HepG2 (cell line): Measurements from ENCODE around the gene ADGRV1. TPM values are rescaled to one million over a fixed set of nuclear protein-coding genes. Genes with fewer than 3 reads are reported as not detected.

Source experiments
- ATAC-seq: fragments of 200-7000 bp; cut with Tn5 transposase; 3 replicates; pipeline ENCODE4 v1.9.1; 2020; ENCODE audit warnings: mild to moderate bottlenecking, moderate library complexity
- BruUV-seq: library from RNA; stranded (reverse); fragments of 400-500 nt; replicated peaks from 2 replicates; lab custom pipeline; 2021; lab: Mats Ljungman, UMichigan
- CTCF ChIA-PET: fragments of 300-600 bp; formaldehyde crosslinking; extraction: SDS; loops from one replicate; lab custom pipeline; 2021; ENCODE audit warnings: low total read pairs, inconsistent platforms, low intra/inter-chr PET ratio; lab: Yijun Ruan, JAX
- POLR2A ChIA-PET: fragments of 350-600 bp; sonication (Branson Sonifier 250); formaldehyde crosslinking; loops from one replicate; lab custom pipeline; 2020; ENCODE audit warnings: antibody characterized with exemption, inconsistent platforms; lab: Yijun Ruan, JAX
- DNase-seq: peaks from one replicate; pipeline ENCODE4 v3.0.0-alpha.2; 2015; ENCODE audit warnings: low spot score
- FAIRE-seq: peaks from 3 replicates; lab custom pipeline; 2011; peaks lifted over from hg19 to GRCh38; lab: Jason Lieb, UNC
- H2AFZ ChIP-seq: one replicate; pipeline ENCODE4 v1.6.1; 2011; ENCODE audit warnings: low read length, inconsistent platforms
- H3K27ac ChIP-seq: fragments of 300-600 bp; 3 replicates; pipeline ENCODE4 v1.8.0; 2011; ENCODE audit warnings: mixed run types, mild to moderate bottlenecking, mixed read lengths, low read length, inconsistent platforms; ENCODE audit not compliant: insufficient read depth; ENCODE audit errors: extremely low read length
- H3K27me3 ChIP-seq, 2 experiments: fragments of 200-600 bp in 1 of 2; 2 replicates in 1 of 2; 3 replicates in 1 of 2; pipeline versions ENCODE4 v1.6.0 to v1.8.0; 2011; ENCODE audit warnings: low read length in 2 of 2, mild to moderate bottlenecking in 2 of 2, moderate library complexity in 2 of 2, inconsistent platforms in 1 of 2; ENCODE audit not compliant: insufficient read depth in 2 of 2, control insufficient read depth in 1 of 2
- H3K36me3 ChIP-seq, 2 experiments: fragments of 200-600 bp in 1 of 2; replicated peaks in 1 of 2; 2 replicates in 1 of 2; 3 replicates in 1 of 2; pipeline versions ENCODE4 v1.5.1 to v1.8.0; 2011; ENCODE audit warnings: low read length in 2 of 2, inconsistent platforms in 1 of 2; ENCODE audit not compliant: insufficient read depth in 2 of 2, control insufficient read depth in 1 of 2
- H3K4me1 ChIP-seq: 2 replicates; pipeline ENCODE4 v1.5.1; 2012; ENCODE audit warnings: low read length, inconsistent platforms; ENCODE audit not compliant: insufficient read depth
- H3K4me2 ChIP-seq: 2 replicates; pipeline ENCODE4 v1.6.0; 2011; ENCODE audit warnings: low read depth, low read length, inconsistent platforms
- H3K4me3 ChIP-seq, 3 experiments: fragments of 200-600 bp in 1 of 3; sonication (generic), shearing (Covaris generic) in 1 of 3; replicated peaks in 1 of 3; 2 replicates each; pipeline ENCODE4 v1.5.1; 2011 to 2016; ENCODE audit warnings: low read length in 3 of 3, inconsistent platforms in 2 of 3, low read depth in 2 of 3, mild to moderate bottlenecking in 2 of 3, control low read depth in 1 of 3, mixed read lengths in 1 of 3; ENCODE audit not compliant: insufficient read depth in 1 of 3
- H3K79me2 ChIP-seq: one replicate; pipeline ENCODE4 v1.6.1; 2011; ENCODE audit warnings: low read length, inconsistent platforms; ENCODE audit not compliant: insufficient read depth
- H3K9ac ChIP-seq: 2 replicates; pipeline ENCODE4 v1.6.0; 2011; ENCODE audit warnings: mild to moderate bottlenecking, low read depth, low read length, inconsistent platforms; ENCODE audit not compliant: insufficient read depth
- H3K9me3 ChIP-seq: 2 replicates; pipeline ENCODE4 v1.5.1; 2012; ENCODE audit warnings: mild to moderate bottlenecking, low read length
- H4K20me1 ChIP-seq: 2 replicates; pipeline ENCODE4 v1.6.0; 2011; ENCODE audit warnings: inconsistent platforms, mild to moderate bottlenecking, low read length, moderate library complexity; ENCODE audit not compliant: insufficient read depth
- ATAD3A ChIP-seq: sonication (generic); formaldehyde crosslinking; IDR thresholded peaks from 2 replicates; pipeline ENCODE4 v1.4.0; 2020; ENCODE audit warnings: missing genetic modification reagents
- ATF7 ChIP-seq, 2 experiments: fragments of 450-650 bp in 1 of 2; sonication (generic) in 1 of 2; formaldehyde crosslinking in 1 of 2; IDR thresholded peaks; 2 replicates each; pipeline versions ENCODE4 v1.4.0 to v1.6.1; 2016 to 2020; ENCODE audit warnings: antibody characterized with exemption in 1 of 2, mild to moderate bottlenecking in 1 of 2, missing genetic modification reagents in 1 of 2
- ATM ChIP-seq: fragments of 450-650 bp; IDR thresholded peaks from 2 replicates; pipeline ENCODE4 v1.7.1; 2017; ENCODE audit warnings: mild to moderate bottlenecking, borderline replicate concordance
- FOXA1 ChIP-seq, 2 experiments: fragments of 450-650 bp in 1 of 2; sonication (generic) in 1 of 2; formaldehyde crosslinking in 1 of 2; IDR thresholded peaks; 2 replicates each; pipeline versions ENCODE4 v1.4.0 to v1.6.1; 2016 to 2020; ENCODE audit warnings: missing genetic modification reagents in 1 of 2
- HDAC1 ChIP-seq: sonication (generic); formaldehyde crosslinking; IDR thresholded peaks from 2 replicates; pipeline ENCODE4 v1.5.1; 2020; ENCODE audit warnings: mild to moderate bottlenecking, missing genetic modification reagents
- HNRNPK ChIP-seq: fragments of 200-400 bp; formaldehyde crosslinking; IDR thresholded peaks from 2 replicates; pipeline ENCODE4 v1.6.1; 2018; ENCODE audit warnings: low read length, low read depth, moderate library complexity, mild to moderate bottlenecking; ENCODE audit not compliant: poor library complexity, severe bottlenecking
- NKX3-1 ChIP-seq: sonication (generic); formaldehyde crosslinking; IDR thresholded peaks from 2 replicates; pipeline ENCODE4 v1.5.0; 2020; ENCODE audit warnings: missing genetic modification reagents
- SNAPC2 ChIP-seq: sonication (generic); formaldehyde crosslinking; IDR thresholded peaks from 2 replicates; pipeline ENCODE4 v1.8.1; 2022; ENCODE audit warnings: mild to moderate bottlenecking, missing genetic modification reagents
- SP140L ChIP-seq: sonication (generic); formaldehyde crosslinking; IDR thresholded peaks from 2 replicates; pipeline ENCODE4 v1.4.0; 2020; ENCODE audit warnings: missing genetic modification reagents, borderline replicate concordance
- TBL1XR1 ChIP-seq: fragments of 150-350 bp; IDR thresholded peaks from 2 replicates; pipeline ENCODE4 v1.6.1; 2014; ENCODE audit warnings: borderline replicate concordance, low read length; ENCODE audit not compliant: partially characterized antibody
- TBP ChIP-seq: sonication (generic); formaldehyde crosslinking; IDR thresholded peaks from 2 replicates; pipeline ENCODE4 v1.5.0; 2020; ENCODE audit warnings: missing genetic modification reagents
- ZNF343 ChIP-seq: sonication (generic); formaldehyde crosslinking; IDR thresholded peaks from 2 replicates; pipeline ENCODE4 v1.4.0; 2020; ENCODE audit warnings: mild to moderate bottlenecking, missing genetic modification reagents
- ZNF569 ChIP-seq: sonication (generic); formaldehyde crosslinking; IDR thresholded peaks from 2 replicates; pipeline ENCODE4 v1.5.0; 2020; ENCODE audit warnings: mild to moderate bottlenecking, missing genetic modification reagents, moderate library complexity, borderline replicate concordance
- ZNF577 ChIP-seq: sonication (generic); formaldehyde crosslinking; IDR thresholded peaks from 2 replicates; pipeline ENCODE4 v1.4.0; 2020; ENCODE audit warnings: mild to moderate bottlenecking, low read depth, missing genetic modification reagents, borderline replicate concordance
- ZNF629 ChIP-seq: sonication (generic); formaldehyde crosslinking; conservative IDR thresholded peaks from 2 replicates; pipeline ENCODE4 v1.5.0; 2020; ENCODE audit warnings: missing genetic modification reagents
- ZNF747 ChIP-seq: sonication (generic); formaldehyde crosslinking; IDR thresholded peaks from 2 replicates; pipeline ENCODE4 v1.8.1; 2023; ENCODE audit warnings: missing genetic modification reagents, mild to moderate bottlenecking, borderline replicate concordance
- ZNF749 ChIP-seq: sonication (generic); formaldehyde crosslinking; IDR thresholded peaks from 2 replicates; pipeline ENCODE4 v1.8.0; 2022; ENCODE audit warnings: mild to moderate bottlenecking, missing genetic modification reagents, moderate library complexity, borderline replicate concordance
- WGBS: methylation state at CpG from one replicate; pipeline ENCODE4 v1.1.6; 2017; ENCODE audit warnings: low lambda C conversion rate; 5-methylcytosine and 5-hydroxymethylcytosine counted together
- in situ Hi-C: cut with HindIII; loops from 2 replicates; pipeline ENCODE4 v1.10.0; 2017; ENCODE audit warnings: low pct_unique_long_range_greater_than_20kb; ENCODE audit not compliant: extremely low pct_ligation_motif_present
- intact Hi-C: fragments of 100-400 bp; cut with micrococcal nuclease; formaldehyde crosslinking; loops from one replicate; pipeline ENCODE4 v1.10.0; 2022; ENCODE audit not compliant: unreplicated experiment
- polyA plus RNA-seq, 8 experiments: library from polyadenylated mRNA; depleted of rRNA in 3 of 8; stranded (reverse) in 7 of 8; unstranded in 1 of 8; fragments of >200 nt; fragmentation: Illumina TruSeq in 4 of 8; extraction: Trizol in 4 of 8; gene quantifications; 2 replicates each; pipeline versions ENCODE4 v1.2.1 to v1.2.3, GENCODE V29; 2011 to 2016; ENCODE audit warnings: low read depth in 4 of 8, missing spikeins in 1 of 8, mixed read lengths in 1 of 8; ENCODE audit not compliant: insufficient read depth in 1 of 8
- total RNA-seq, 5 experiments: library from RNA; depleted of rRNA; stranded (reverse); fragments of >200 nt; fragmentation: Illumina TruSeq; extraction: Trizol; gene quantifications; 2 replicates each; pipeline ENCODE4 v1.2.3, GENCODE V29; 2016; ENCODE audit warnings: low read depth in 1 of 5
- TF ChIP-seq, protein P1 (sequence below): sonication (generic); formaldehyde crosslinking; IDR thresholded peaks from 2 replicates; pipeline ENCODE4 v1.4.0; 2020; ENCODE audit warnings: missing genetic modification reagents, borderline replicate concordance
- TF ChIP-seq, protein P2 (sequence below): sonication (generic); formaldehyde crosslinking; IDR thresholded peaks from 2 replicates; pipeline ENCODE4 v1.5.1; 2020; ENCODE audit warnings: missing genetic modification reagents, mild to moderate bottlenecking, borderline replicate concordance

ADGRV1 gene
- total and polyA plus RNA-seq, 2 of the 13 experiments (the other 11 are each of a cell fraction or from before 2014, with no cell fraction given) = 1.7 to 3.9 TPM

DNA sequence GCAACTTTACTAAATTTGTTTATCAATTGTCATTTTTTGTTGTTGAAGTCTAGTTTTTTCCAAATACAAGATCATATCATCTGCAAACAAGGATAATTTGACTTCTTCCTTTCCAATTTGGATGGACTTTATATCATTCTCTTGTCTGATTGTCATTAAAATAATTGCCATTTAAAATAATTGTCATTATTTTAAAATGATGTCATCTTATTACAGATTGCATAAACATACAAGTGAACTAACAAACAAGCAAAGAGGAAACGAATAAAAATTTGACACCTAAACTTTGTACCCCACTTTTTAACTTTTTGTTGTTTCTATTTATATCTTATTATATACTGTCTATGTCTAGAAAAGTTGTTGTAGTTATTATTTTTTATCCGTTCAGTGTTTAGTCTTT is 275.2 kb downstream of the ADGRV1 start:
- Histone ChIP-seq H3K79me2 (no peaks in the 10 kb centered on the region), H3K4me2 (no peak overlapping the region), H3K4me1 (no peaks in the 10 kb centered on the region), H3K9ac (no peak overlapping the region), H3K27ac (no peak overlapping the region), H3K27me3 (no peaks in the 10 kb centered on the region), H2AFZ (no peak overlapping the region), H3K4me3 (no peak overlapping the region), H3K36me3 (no peaks in the 10 kb centered on the region), H4K20me1 (no peaks in the 10 kb centered on the region), H3K9me3 (no peaks in the 10 kb centered on the region)
- ATAC-seq = no peak
- in situ Hi-C loops (no loop called here), intact Hi-C loops (no loop called here)
- TF ChIP-seq ATF7 (IDR thresholded peaks at IDR 0.05) (peak; percentile 90), ATF7 (CRISPR knock-in tag; IDR thresholded peaks at IDR 0.05) (no peak), NKX3-1 (no peak)
- TF ChIP-seq, protein P1, sequence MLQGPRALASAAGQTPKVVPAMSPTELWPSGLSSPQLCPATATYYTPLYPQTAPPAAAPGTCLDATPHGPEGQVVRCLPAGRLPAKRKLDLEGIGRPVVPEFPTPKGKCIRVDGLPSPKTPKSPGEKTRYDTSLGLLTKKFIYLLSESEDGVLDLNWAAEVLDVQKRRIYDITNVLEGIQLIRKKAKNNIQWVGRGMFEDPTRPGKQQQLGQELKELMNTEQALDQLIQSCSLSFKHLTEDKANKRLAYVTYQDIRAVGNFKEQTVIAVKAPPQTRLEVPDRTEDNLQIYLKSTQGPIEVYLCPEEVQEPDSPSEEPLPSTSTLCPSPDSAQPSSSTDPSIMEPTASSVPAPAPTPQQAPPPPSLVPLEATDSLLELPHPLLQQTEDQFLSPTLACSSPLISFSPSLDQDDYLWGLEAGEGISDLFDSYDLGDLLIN (CRISPR knock-in tag) = no peak
- no TSS peak for BruUV-seq
- FAIRE-seq = no peak
- WGBS = 23% methylated on average over 2 of the region's 2 CpGs
- ChIA-PET CTCF (no interaction called here), POLR2A (no interaction called here)
- no peak for DNase-seq

DNA sequence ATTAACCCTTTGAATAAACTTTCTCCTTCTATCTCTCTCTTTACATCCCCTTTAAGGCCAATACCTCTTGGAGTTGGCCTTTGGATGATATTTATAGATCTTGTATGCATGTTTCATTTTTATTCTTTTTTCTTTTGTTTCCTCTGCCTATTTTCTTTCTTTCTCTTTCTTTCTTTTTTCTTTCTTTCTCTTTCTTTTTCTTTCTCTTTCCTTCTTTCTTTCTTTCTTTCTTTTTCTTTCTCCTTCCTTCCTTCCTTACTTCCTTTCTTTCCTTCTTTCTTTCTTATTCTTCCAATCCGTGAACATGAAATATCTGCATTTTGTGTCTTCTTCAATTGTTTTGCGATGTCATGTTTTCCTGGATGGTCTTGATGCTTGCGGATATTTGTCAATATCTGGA is 276.1 kb downstream of the ADGRV1 start:
- BruUV-seq = no TSS peak
- Histone ChIP-seq H3K4me2 (no peak overlapping the region), H3K79me2 (no peaks in the 10 kb centered on the region), H3K9me3 (no peaks in the 10 kb centered on the region), H3K27me3 (no peaks in the 10 kb centered on the region), H4K20me1 (no peaks in the 10 kb centered on the region), H3K9ac (no peak overlapping the region), H3K27ac (no peak overlapping the region), H3K36me3 (no peaks in the 10 kb centered on the region), H3K4me1 (no peaks in the 10 kb centered on the region), H2AFZ (no peak overlapping the region), H3K4me3 (no peak overlapping the region)
- no peak for DNase-seq
- WGBS = 75% methylated on average over 3 of the region's 3 CpGs
- in situ Hi-C loops (no loop called here), intact Hi-C loops (no loop called here)
- ChIA-PET POLR2A (no interaction called here), CTCF (no interaction called here)
- ATAC-seq = no peak
- no peak for FAIRE-seq
- TF ChIP-seq ZNF749 (CRISPR knock-in tag) (no peak), FOXA1 (IDR thresholded peaks at IDR 0.05) (no peak), FOXA1 (CRISPR knock-in tag; IDR thresholded peaks at IDR 0.05) (no peak), TBL1XR1 (no peak), ATM (no peak), ZNF577 (CRISPR knock-in tag) (no peak), SP140L (no peak), ZNF343 (CRISPR knock-in tag) (no peak), ZNF569 (no peak), ZNF629 (CRISPR knock-in tag) (no peak), SNAPC2 (CRISPR knock-in tag) (no peak), TBP (CRISPR knock-in tag) (no peak), ZNF747 (CRISPR knock-in tag) (no peak), HDAC1 (no peak), HNRNPK (no peak), ATAD3A (CRISPR knock-in tag) (no peak)
- TF ChIP-seq, protein P2, sequence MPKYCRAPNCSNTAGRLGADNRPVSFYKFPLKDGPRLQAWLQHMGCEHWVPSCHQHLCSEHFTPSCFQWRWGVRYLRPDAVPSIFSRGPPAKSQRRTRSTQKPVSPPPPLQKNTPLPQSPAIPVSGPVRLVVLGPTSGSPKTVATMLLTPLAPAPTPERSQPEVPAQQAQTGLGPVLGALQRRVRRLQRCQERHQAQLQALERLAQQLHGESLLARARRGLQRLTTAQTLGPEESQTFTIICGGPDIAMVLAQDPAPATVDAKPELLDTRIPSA (CRISPR knock-in tag) = no peak
